HEK293T (cell line): ENCODE measurements around the gene ITPRID1.

Source experiments
- ARNT ChIP-seq: fragments of 450-650 bp; IDR thresholded peaks from 2 replicates; pipeline ENCODE4 v1.6.1; 2017; ENCODE audit warnings: mild to moderate bottlenecking
- BHLHE40 ChIP-seq: fragments of 450-650 bp; IDR thresholded peaks from 2 replicates; pipeline ENCODE4 v1.6.1; 2016; ENCODE audit warnings: mild to moderate bottlenecking, moderate library complexity, borderline replicate concordance
- CTBP1 ChIP-seq: fragments of 450-650 bp; IDR thresholded peaks from 2 replicates; pipeline ENCODE4 v1.6.1; 2016; ENCODE audit warnings: borderline replicate concordance
- ELF4 ChIP-seq: fragments of 450-650 bp; IDR thresholded peaks from 2 replicates; pipeline ENCODE4 v1.6.1; 2017; ENCODE audit warnings: antibody characterized with exemption
- FOXA1 ChIP-seq: fragments of 450-650 bp; IDR thresholded peaks from 2 replicates; pipeline ENCODE4 v1.6.1; 2016; ENCODE audit warnings: mild to moderate bottlenecking
- FOXK2 ChIP-seq: fragments of 450-650 bp; IDR thresholded peaks from 2 replicates; pipeline ENCODE4 v1.6.1; 2016; ENCODE audit warnings: mild to moderate bottlenecking
- FOXM1 ChIP-seq: fragments of 450-650 bp; IDR thresholded peaks from 2 replicates; pipeline ENCODE4 v1.6.1; 2017; ENCODE audit warnings: mild to moderate bottlenecking, borderline replicate concordance
- HDGF ChIP-seq: fragments of 450-650 bp; IDR thresholded peaks from 2 replicates; pipeline ENCODE4 v1.6.1; 2017; ENCODE audit warnings: antibody characterized with exemption, borderline replicate concordance
- L3MBTL2 ChIP-seq: fragments of 450-650 bp; conservative IDR thresholded peaks from 2 replicates; pipeline ENCODE4 v1.6.1; 2016; ENCODE audit warnings: mild to moderate bottlenecking
- NFRKB ChIP-seq: fragments of 450-650 bp; IDR thresholded peaks from 2 replicates; pipeline ENCODE4 v1.6.1; 2016; ENCODE audit warnings: mild to moderate bottlenecking, moderate library complexity
- SP1 ChIP-seq: fragments of 450-650 bp; IDR thresholded peaks from 2 replicates; pipeline ENCODE4 v1.6.1; 2017
- SUZ12 ChIP-seq: fragments of 450-650 bp; IDR thresholded peaks from 2 replicates; pipeline ENCODE4 v1.6.1; 2016; ENCODE audit warnings: mild to moderate bottlenecking
- TARDBP ChIP-seq: fragments of 450-650 bp; IDR thresholded peaks from 2 replicates; pipeline ENCODE4 v1.6.1; 2016

DNA sequence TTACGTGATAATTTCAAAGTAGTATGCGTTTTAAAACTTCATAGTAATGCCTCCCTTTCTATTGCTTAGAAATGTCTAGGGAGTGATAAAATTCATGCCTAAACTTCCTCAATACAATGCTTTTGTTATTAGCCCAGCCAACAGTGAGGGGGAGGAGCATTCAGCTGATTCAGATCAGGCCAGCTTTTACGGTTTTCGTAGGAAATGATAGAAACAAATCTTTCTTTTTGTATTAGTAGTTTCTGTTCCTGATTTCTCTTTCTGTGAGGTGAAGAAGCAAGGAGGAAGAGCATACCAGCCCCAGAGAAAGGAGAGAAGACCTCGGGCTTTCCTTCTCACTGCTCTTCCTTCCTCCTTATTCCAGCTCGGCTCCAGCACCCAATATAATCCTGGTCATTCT is 35.2 kb upstream of the ITPRID1 start:
- no peak for TF ChIP-seq NFRKB
- TF ChIP-seq SUZ12 = no peak
- TF ChIP-seq CTBP1 = no peak
- TF ChIP-seq SP1 = no peak
- no peak for TF ChIP-seq FOXM1
- TF ChIP-seq ELF4 = no peak
- no peak for TF ChIP-seq L3MBTL2
- TF ChIP-seq TARDBP = no peak
- no peak for TF ChIP-seq BHLHE40
- TF ChIP-seq ARNT = no peak
- no peak for TF ChIP-seq FOXK2
- no peak for TF ChIP-seq FOXA1
- TF ChIP-seq HDGF = no peak
